Caki2 (cell line): ENCODE results near the gene GMPR. TPM values are rescaled to one million over a fixed set of nuclear protein-coding genes. Genes with fewer than 3 reads are reported as not detected.
"Not testable (repeated sequence)": the region's sequence is repeated elsewhere in the genome, so short reads cannot be mapped to it uniquely, and the experiment has no call there.

Experiments
- DNase-seq: peaks from one replicate; pipeline ENCODE4 v3.0.0-alpha.2; 2015; ENCODE audit warnings: low read depth
- in situ Hi-C: cut with HindIII; loops from 2 replicates; pipeline ENCODE4 v1.10.0; 2016; ENCODE audit warnings: low sequenced_read_pairs, low pct_unique_long_range_greater_than_20kb, mixed read lengths
- total RNA-seq: library from RNA; depleted of rRNA; stranded (reverse); fragments of >200 nt; shearing (Covaris generic); gene quantifications from 2 replicates; pipeline ENCODE4 v1.2.3, GENCODE V29; 2014; ENCODE audit warnings: low replicate concordance

Gene GMPR
- total RNA-seq, 1 experiment from 2014 or later = not detected

DNA sequence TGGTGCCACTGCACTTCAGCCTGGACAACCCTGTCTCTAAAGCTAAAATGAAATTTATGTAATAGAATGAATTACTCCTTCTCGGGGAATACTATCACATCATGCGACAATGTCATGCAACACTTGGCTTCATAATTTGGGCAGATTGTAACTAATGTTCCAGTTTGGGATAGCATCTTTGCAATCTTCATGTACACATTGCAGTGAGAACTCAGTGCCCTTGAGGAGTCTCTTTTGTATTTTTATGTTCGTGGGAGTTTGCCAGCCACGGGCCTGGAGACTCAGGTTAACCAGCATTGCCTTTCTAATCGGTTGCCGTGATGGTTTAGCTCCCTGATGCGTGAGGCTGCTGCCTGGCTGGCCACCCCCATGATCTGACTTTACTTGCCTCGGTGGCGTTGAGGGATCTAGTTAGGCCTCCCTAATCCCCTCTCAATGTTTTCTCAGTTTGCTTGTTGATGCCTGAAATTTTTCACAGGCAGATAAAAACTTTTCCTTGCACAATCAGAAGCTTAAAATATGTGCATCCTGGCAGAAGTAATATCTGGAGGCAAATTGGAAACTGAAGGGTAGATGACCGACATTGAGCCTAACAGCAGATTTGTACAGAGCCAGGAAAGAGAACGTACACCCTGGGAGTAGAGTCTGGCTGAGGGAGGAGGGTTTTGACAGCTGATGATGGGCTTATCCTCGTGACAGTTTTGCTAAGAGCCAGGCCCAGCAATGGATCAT is 2.4 kb downstream of the GMPR start:
- DNase-seq = no peak
- in situ Hi-C loops = no loop called here

- DNase-seq = no peak
- in situ Hi-C loops = no loop called here
Measured at GRCh38 chr6:16241321-16241689, 2.9 kb downstream of the GMPR start.

GRCh38 chr6:16243055-16243454 is 4.7 kb downstream of the GMPR start:
- no peak for DNase-seq
- in situ Hi-C loops = no loop called here

GRCh38 chr6:16243664-16244063 is 5.3 kb downstream of the GMPR start:
- in situ Hi-C loops = no loop called here
- DNase-seq = no peak

DNA sequence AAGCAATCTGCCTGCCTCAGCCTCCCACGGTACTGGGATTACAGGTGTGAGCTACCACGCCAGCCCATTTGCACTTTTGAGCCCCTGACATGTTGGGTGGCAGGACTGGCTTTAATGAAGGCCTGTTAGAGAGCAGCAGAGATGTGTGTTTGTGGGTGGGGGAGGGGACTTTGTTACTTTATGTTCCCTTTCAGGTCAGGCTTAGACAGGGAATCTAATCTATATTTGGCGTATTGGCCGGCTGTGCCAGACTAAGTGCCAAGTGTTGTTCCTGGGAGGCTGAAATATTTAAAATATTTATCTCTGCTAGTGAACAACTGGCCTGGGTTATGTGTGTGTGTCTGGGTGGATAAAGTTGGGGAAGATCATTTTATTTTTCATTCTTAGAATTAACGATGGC is 6.1 kb downstream of the GMPR start:
- DNase-seq = no peak
- in situ Hi-C loops = no loop called here

DNA sequence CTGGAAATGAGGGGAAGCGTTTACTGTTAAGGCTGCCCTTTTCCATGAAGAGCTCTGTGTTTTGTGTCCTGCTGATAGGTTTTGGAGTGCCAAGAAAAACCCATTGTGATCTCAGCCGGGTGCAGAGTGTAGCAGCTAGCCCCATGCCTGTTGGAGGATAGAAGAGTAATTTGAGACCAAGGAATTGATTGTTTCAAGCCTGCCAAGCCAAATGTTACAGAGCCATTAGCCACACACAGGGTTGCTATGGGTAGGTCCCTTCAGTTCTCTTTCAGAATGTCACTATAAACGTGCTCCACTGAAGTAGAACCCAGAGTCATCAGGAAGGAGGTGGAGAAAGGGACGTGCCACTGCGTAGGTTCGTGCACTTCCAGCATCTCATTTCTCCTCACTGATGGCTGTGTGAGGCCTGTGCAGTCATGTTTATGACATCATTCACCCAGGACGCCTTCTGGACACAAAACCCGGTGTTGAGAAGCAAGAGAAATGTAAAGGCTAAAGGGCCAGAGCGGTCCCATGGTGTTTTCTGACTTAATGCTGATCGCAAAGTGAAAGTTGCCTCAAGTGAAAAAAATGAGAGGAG is 6.6 kb downstream of the GMPR start:
- no peak for DNase-seq
- in situ Hi-C loops = no loop called here

DNA sequence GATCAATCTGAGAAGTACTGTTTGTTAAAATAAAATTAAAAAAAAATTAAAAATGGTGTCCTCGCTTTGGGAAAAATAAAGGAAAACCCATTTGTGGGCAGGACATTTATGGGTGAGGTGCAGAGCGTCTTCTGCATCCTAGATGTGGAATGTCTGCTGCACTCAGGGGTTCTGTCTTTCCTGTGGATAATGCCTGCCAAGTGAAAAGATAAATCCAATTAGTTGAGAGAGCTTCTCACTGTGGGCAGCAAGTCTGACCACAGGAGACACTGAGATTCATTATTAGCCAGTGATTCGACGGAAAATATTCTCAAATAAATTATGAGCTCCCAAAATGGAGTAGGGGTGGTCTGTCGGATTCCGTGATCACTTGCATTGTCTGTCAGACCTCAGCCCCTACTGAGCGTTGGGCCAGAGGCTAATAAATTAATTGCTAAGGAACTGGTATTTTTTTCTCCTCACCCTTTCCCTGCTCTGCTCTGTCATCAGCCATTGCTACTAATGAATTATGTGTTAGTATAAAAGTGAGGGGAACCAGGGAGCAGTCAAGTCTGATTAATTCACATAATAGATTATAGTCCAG is 10.0 kb downstream of the GMPR start:
- DNase-seq = no peak
- in situ Hi-C loops = no loop called here

DNA sequence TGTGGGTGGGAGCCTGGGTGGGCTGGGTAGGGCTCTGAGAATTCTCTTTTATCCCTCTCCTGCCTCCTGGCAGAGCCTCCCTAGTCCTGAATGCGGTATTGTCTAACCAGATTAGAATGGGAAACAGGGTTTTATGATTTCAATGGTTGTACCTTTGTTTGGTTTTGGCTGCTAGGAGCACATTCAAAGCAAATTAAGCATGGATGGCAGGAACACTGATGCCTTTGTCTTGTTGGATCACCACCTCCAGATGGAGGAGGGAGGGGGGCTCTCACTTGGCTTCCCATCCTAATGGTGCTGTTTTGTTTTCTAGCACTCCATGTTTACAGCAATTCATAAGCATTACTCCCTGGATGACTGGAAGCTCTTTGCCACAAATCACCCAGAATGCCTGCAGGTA is 11.6 kb downstream of the GMPR start:
- in situ Hi-C loops = no loop called here

DNA sequence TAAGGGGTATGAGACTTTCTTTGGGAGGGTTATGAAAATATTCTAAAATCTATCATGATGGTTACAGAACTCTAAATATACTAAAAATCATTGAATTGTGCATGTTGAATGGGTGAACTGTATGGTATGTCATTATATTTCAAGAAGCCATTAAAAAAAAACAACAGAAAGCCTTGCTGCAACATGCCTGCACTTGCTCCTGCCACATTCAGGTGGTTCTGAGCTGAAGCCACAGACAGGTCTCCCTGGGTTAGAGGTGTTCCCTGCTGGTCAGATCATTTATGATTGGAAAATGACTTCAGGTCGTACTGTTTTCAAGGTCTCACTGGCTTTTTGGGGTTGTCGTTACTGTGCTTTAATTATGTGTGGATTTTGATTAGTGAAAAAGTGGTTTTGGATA is 13.3 kb downstream of the GMPR start:
- in situ Hi-C loops = no loop called here
- no peak for DNase-seq

More for the DNA sequence above, 11.6 kb downstream of the GMPR start:
- no peak for DNase-seq

GRCh38 chr6:16252686-16253299 is 14.4 kb downstream of the GMPR start:
- DNase-seq = no peak
- in situ Hi-C loops = no loop called here

DNA sequence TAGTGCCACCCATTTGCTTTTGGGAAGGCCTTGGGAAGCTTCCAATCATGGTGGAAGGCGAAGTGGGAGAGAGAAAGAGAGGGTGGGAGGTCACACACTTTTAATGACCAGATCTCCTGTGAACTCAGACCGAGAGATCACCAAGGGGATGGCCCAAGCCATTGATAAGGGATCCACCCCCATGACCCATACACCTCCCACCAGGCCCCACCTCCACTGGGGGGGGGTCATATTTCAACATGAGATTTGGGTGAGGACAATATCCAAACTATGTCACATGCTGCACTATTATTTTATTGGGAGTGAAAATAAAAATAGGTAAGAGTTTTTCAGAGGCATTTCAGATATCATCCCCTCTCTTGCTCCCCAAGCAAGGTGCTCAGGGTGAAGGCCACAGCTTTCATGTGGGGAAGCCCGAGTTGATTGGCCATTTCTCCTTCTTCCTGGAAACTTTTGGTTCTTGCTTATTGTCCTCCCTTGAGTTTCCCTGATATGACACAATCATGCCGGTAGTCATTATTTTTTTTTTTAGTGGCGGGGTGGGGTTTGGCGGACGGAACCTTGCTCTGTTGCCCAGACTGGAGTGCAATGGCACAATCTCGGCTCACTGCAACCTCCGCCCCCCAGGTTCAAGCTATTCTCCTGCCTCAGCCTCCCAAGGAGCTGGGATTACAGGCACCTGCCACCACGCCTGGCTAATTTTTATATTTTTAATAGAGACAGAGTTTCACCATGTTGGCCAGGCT is 15.2 kb downstream of the GMPR start:
- DNase-seq = no peak
- in situ Hi-C loops = no loop called here

DNA sequence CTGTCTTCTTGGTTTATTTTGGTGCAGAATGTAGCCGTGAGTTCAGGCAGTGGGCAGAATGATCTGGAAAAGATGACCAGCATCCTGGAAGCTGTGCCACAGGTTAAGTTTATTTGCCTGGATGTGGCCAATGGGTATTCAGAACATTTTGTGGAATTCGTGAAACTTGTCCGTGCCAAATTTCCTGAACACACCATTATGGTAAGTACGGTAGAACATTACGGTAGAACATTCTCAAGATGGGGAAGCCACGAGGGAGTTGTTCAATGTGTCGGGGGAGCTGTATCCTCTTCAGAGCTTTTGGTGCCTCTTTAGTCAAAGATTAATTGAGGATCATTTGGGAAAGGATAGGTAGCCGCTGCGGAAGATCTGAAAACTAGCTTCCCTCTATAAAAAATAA is 16.1 kb downstream of the GMPR start:
- in situ Hi-C loops = no loop called here
- DNase-seq = no peak

- no peak for DNase-seq
- in situ Hi-C loops = no loop called here
Measured at GRCh38 chr6:16256781-16257180, 18.4 kb downstream of the GMPR start.

GRCh38 chr6:16257999-16258708 is 19.8 kb downstream of the GMPR start:
- in situ Hi-C loops = no loop called here
- no peak for DNase-seq

GRCh38 chr6:16258709-16259075 is 20.3 kb downstream of the GMPR start:
- in situ Hi-C loops = no loop called here
- DNase-seq = no peak

DNA sequence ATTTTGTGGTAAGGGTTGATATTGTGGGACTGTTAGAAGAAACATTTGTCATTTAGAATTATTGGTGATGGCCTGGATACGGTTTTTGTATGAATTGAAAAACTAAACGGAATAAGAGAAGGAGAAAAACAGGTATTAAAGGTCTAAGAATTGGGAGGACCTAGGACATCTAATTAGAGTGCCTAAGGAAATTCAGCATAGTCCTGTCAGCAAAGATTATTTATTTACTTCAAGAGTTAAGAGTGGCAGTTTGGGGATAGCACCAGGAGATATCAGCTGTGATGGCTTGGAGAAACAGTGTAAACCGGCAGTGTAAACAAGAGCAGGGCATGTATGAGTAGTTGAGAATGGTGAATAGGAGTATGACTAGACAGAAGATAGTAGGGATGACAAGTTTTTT is 21.2 kb downstream of the GMPR start:
- DNase-seq, in situ Hi-C loops: not testable (repeated sequence)

- DNase-seq, in situ Hi-C loops: not testable (repeated sequence)
Measured at GRCh38 chr6:16260602-16261001, 22.2 kb downstream of the GMPR start.

DNA sequence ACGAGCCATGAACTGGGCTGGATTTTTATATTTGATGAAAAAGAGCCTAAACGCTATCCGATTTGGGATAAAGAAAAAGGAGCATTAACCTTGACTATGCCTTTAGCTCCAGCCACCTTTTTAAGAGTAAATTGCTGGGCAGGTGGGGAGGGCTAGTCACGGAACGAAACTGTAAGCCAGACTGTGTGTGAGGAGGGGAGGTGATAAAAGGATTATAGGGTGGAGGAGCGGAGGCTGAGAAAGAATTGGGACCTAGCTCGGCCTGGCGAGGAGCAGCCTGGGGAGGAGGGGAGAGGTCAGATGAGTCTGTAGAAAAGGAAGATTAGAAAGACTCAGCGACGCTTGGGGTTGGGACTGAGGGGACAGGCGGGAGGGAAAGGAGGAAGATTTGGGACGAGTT is 24.4 kb downstream of the GMPR start:
- DNase-seq, in situ Hi-C loops: not testable (repeated sequence)
